Neuron (in vitro differentiated cells): ENCODE data around the gene SLC16A3.

ENCODE experiments used
- H2AFZ ChIP-seq: one replicate; pipeline ENCODE4 v1.6.1; 2013; ENCODE audit warnings: low read depth, mild to moderate bottlenecking, inconsistent platforms, low read length, moderate library complexity
- H3K27me3 ChIP-seq: one replicate; pipeline ENCODE4 v1.6.1; 2013; ENCODE audit warnings: low read length; ENCODE audit not compliant: insufficient read depth
- H3K36me3 ChIP-seq: one replicate; pipeline ENCODE4 v1.6.1; 2013; ENCODE audit warnings: low read length; ENCODE audit not compliant: insufficient read depth
- H3K4me1 ChIP-seq: one replicate; pipeline ENCODE4 v1.6.1; 2013; ENCODE audit warnings: low read length; ENCODE audit not compliant: insufficient read depth
- H3K4me3 ChIP-seq: 2 replicates; pipeline ENCODE4 v1.5.1; 2013; ENCODE audit warnings: mild to moderate bottlenecking, low read length, moderate library complexity
- H3K9me3 ChIP-seq: one replicate; pipeline ENCODE4 v1.6.1; 2013; ENCODE audit warnings: low read length

The SLC16A3 gene

DNA sequence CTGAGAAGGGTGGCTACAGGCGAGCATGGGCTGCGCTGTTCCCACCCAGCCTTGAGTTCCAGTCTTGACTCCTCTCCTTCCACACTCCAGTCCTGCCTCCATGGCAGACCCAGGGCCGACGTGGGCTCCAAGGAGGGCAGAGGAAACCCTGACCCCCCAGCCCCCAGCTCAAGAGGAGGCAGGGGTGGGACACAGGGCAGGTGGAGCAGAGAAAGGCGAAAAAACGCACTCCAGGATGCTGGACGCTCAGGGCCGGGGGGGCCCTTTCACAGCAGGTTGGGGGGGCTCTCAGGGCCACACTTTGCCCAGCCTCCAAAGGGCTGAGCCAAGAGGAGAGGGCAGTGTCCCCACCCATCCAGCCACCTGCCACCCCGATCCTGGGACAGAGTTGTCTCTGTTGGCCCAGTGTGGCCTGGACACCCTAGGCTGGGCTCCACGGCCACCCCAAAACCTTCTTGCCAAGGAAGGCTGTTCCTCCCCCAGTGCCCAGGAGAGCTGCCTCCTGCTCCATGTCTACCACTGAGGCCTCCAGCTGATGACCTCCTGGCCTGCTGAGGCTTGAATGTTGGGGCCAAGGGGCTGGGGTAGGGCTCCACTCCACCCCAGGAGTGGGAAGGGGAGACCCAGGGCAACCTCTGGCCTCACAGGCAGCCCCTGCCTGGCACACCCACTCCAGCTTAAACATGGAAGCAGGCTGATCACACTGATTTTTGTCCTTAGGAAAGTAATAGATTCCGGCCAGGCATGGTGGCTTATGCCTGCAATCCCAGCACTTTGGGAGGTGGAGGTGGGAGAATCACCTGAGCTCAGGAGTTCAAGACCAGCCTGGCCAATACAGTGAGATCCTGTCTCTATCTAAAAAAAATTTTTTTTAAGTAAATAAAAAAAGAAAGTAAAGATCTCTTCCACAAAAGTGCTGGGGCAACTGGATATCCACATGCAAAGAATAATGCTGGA lies 8.8 kb upstream of the SLC16A3 start:
- Histone ChIP-seq H3K4me3 (no peak overlapping the region), H3K9me3 (no peaks in the 10 kb centered on the region), H3K36me3 (no peaks in the 10 kb centered on the region), H2AFZ (no peak overlapping the region), H3K4me1 (no peaks in the 10 kb centered on the region), H3K27me3 (no peaks in the 10 kb centered on the region)

DNA sequence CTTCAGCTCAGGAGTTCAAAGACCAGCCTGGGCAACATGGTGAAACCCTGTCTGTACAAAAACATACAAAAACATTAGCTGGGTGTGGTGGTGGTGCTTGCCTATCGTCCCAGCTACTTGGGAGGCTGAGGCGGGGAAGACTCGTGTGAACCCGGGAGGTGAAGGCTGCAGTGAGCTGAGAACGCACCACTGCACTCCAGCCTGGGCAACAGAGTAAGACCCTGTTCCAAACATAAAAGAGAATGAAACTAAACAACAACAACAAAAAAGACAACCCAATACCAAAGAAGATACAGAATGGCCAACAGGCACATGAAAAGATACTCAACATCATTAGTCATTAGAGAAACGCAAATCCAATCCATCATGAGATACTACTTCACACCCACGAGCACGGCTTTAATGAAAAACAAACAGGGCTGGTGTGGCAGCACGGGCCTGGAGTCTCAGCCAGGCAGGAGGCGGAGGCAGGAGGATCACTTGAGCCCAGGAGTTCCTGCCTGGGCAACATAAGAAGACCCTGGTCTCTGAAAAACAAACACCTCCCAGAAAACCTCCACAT lies 7.4 kb upstream of the SLC16A3 start:
- Histone ChIP-seq H2AFZ (no peak overlapping the region), H3K27me3 (peaks cover 4% of the 10 kb centered on the region), H3K9me3 (no peaks in the 10 kb centered on the region), H3K4me1 (peaks cover 4% of the 10 kb centered on the region), H3K36me3 (no peaks in the 10 kb centered on the region), H3K4me3 (no peak overlapping the region)

DNA sequence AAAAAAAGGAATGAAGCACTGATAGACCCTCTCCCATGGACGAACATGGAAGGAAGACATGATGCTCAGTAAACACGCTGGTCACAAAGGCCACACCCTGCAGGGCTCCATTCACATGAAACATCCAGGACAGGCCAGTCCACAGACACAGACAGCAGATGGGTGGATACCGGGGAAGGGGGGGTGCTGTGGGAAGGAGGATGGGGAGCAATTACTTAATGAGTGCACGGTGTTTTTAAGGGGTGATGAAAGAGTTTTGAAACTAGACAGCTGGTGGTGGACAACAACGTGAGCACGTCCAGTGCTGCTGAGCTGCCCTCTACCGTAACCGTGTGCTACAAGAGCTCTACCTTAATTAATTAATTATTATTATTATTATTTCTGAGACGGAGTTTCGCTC lies 6.0 kb upstream of the SLC16A3 start:
- Histone ChIP-seq H3K27me3 (peaks cover 18% of the 10 kb centered on the region), H2AFZ (no peak overlapping the region), H3K4me1 (peaks cover 7% of the 10 kb centered on the region), H3K4me3 (no peak overlapping the region), H3K9me3 (no peaks in the 10 kb centered on the region), H3K36me3 (no peaks in the 10 kb centered on the region)

DNA sequence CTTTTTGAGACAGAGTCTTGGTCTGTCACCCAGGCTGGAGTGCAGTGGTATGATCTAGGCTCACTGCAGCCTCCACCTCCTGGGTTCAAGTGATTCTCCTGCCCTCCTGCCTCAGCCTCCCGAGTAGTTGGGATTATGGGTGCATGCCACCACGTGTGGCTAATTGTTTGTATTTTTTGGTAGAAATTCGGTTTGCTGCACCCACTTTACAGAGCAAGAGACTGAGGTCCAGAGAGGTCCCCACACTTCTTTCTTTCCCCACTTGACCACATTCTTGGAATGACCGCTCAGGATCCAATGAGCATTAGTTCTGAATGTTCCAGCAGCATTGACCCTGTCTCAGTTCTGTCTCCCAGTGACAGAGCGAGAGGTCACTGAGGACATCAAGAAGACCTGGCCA lies 5.3 kb upstream of the SLC16A3 start:
- H3K27me3 ChIP-seq: peaks cover 25% of the 10 kb centered on the region
- no peak overlapping the region for H3K4me3 ChIP-seq
- no peaks in the 10 kb centered on the region for H3K9me3 ChIP-seq
- peaks cover 7% of the 10 kb centered on the region for H3K4me1 ChIP-seq
- no peak overlapping the region for H2AFZ ChIP-seq
- H3K36me3 ChIP-seq: no peaks in the 10 kb centered on the region

DNA sequence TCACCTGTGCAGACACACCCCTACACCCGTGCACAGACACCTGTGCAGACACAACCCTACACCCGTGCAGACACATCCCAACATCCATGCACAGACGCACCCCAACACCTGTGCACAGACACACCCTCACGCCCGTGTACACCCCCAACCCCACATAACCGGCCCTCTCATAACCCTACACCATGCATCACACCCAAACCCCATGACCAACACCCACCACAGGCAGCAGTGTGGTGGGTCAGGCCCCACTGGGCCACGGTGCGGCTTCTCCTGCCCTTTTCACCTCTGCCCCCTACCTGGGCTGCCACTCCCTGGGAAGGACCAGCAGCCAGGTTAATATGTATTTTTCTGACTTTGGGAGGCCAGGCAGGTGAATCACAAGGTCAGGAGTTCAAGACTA lies 4.2 kb upstream of the SLC16A3 start:
- no peaks in the 10 kb centered on the region for H3K9me3 ChIP-seq
- peaks cover 32% of the 10 kb centered on the region for H3K27me3 ChIP-seq
- no peak overlapping the region for H3K4me3 ChIP-seq
- no peaks in the 10 kb centered on the region for H3K36me3 ChIP-seq
- peaks cover 7% of the 10 kb centered on the region for H3K4me1 ChIP-seq
- H2AFZ ChIP-seq: no peak overlapping the region

DNA sequence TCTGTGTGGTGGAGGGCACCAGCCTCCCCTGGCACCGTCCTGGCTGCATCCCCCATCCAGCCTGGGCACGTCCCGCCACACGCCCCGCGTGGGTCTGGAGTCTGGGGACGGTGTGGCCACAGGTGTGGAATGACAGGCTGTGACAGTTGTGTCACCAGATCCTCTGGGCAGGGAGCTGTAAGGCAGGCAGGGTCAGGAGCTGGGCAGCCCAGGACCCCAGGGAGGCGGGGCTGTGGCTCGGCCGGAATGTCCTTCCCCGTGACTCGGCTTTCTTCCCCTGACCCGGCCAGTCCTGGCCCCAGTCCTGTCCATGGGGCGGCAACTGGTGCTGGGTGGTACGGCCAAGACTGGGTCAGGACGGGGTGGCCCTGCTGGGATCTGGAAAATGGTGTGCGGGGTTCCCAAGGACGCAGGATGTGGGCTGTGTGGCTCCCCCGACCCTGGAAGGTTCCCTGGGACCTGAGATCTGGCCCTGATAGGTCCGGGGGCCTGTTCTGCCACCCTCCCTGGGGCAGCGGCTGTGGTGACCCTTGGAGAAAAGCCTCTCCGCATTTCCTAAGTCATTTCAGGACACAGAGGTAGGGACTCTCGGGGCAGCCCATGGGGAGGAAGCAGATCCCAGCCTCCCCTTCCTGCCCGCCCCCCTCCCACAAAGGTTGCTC lies 3.3 kb upstream of the SLC16A3 start:
- Histone ChIP-seq H3K36me3 (no peaks in the 10 kb centered on the region), H3K4me3 (no peak overlapping the region), H3K9me3 (no peaks in the 10 kb centered on the region), H3K4me1 (peaks cover 7% of the 10 kb centered on the region), H3K27me3 (peaks cover 39% of the 10 kb centered on the region), H2AFZ (no peak overlapping the region)

DNA sequence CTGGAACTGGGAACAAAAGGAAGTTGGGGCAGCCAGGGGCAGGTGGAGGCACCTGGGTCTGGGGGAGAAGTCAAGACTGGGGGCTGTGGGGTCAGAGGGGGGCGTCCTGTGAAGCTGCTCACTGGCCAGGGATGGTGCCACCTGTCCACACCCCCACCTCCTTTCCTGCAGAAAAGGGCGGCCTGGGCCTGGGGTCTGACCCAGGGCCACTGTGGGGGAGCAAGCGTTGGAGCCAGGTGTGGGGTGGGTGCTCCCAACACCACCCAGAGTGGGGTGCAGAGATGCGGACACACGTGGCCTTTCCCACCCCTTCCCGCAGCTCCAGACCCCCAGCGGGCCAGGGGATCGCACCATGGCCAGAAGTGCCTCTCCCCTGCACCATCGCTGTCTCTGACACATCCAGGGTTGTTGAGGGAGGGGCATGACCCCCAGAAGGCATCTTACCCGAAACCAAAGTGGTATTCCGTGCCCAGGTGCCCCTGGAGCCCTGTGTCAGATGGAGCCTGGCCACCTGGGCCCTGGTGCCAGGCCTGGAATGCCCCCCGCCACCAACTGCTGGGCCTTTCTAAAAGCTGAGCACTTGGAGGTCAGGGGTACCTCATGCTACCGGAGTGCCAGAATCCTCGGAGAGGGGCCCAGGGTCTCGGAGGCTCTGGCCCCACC lies 2.6 kb upstream of the SLC16A3 start:
- Histone ChIP-seq H3K36me3 (no peaks in the 10 kb centered on the region), H3K27me3 (peaks cover 42% of the 10 kb centered on the region), H2AFZ (no peak overlapping the region), H3K4me3 (no peak overlapping the region), H3K4me1 (peaks cover 9% of the 10 kb centered on the region), H3K9me3 (no peaks in the 10 kb centered on the region)

DNA sequence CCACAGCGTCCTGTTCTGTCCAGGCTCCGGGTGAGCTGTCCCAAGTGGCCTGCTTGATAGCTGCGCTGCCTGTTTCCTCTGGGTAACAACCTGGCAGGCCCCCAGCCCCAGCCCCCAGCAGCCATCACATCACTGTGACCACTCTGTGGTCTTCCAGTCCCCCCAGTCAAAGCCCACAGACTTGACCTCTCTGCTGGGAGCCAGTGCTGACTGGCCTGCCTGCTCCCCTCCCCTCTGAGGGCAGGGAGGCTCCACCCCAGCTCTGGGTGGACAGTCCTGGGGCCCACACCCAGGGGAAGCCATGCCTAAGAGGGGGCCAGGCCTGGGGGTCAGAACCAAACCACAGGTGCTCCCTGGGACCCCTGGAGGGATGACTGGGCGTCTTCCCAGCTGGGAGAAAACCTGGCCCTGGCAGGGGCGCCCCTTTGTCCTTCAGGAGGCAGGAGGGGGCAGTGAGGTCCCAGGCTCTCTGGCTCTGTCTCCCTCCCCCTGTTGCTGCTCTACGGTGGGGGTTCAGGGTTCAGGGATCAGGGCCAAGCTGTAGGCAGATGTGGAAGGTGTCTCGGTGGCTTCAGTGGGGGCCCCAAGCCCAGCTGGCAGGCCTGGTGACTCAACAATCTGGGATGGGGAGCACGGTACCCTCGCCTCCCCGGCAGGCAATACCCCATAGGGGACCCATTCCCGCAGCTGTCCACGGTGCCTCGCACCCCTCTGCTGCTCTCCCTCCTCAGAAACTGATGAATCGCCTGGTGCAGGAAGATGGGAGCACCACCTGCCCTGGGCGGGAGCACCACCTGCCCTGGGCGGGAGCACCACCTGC lies 1.8 kb upstream of the SLC16A3 start:
- no peak overlapping the region for H2AFZ ChIP-seq
- peaks cover 42% of the 10 kb centered on the region for H3K27me3 ChIP-seq
- no peak overlapping the region for H3K4me3 ChIP-seq
- H3K4me1 ChIP-seq: peaks cover 14% of the 10 kb centered on the region
- no peaks in the 10 kb centered on the region for H3K36me3 ChIP-seq
- H3K9me3 ChIP-seq: no peaks in the 10 kb centered on the region

DNA sequence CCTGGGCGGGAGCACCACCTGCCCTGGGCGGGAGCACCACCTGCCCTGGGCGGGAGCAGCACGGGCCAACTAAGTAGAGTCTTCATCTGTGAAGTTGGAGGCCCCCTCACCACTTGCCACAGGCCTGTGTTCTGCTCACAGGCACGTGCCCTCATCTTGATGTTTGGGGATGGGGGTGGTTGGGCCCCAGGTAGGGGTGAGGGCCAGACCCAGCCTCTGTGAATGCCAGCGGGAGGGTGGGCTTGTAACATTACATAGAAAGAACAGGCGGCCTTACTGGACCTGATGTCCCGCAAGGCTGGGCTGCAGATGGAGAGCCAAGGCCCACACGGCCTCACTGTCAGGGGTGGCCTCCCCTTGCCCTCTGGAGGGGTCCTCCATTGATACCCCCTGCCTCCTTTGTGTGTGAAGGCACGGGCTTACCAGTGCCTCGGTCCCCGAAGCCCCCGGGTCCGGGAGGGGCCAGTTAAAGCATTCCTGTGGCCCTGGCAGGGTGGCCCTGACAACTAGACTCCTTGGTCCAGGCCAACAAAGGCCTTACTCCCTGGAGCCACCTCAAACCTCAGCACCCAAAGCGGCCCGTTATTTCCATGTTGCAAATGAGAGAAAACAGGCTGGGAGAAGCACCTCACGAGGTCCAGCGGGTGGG lies 1.1 kb upstream of the SLC16A3 start:
- Histone ChIP-seq H3K36me3 (no peaks in the 10 kb centered on the region), H3K27me3 (peaks cover 42% of the 10 kb centered on the region), H3K9me3 (no peaks in the 10 kb centered on the region), H2AFZ (no peak overlapping the region), H3K4me1 (peaks cover 14% of the 10 kb centered on the region), H3K4me3 (no peak overlapping the region)

DNA sequence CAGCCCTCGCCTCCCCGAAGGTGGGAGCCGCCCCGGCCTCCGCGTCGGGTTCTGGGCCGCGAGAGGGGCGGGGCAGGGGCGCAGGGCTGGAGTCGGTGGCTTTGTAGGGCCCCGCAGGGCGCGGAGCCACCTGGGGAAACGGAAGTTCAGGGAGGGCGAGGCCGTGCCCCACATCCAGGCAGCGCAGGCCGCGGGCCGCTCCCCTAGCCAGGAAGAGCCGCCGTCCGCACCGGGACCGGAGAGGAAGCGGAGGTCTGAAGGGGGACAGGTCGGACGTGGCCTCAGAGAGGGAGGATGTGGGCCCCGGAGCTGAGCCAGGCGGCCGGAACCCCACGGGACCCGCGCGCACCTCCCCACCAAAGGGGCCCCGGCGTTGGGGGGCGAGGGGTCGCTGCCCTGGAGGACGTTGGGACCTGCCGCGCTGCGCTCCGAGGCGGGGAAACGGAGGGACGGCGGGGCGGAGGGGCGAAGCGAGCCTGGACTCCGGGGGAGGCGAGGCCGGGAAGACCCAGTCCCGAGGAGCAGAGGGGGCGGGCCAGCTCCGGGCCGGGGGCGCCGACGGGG lies 482 bp upstream of the SLC16A3 start:
- peaks cover 42% of the 10 kb centered on the region for H3K27me3 ChIP-seq

DNA sequence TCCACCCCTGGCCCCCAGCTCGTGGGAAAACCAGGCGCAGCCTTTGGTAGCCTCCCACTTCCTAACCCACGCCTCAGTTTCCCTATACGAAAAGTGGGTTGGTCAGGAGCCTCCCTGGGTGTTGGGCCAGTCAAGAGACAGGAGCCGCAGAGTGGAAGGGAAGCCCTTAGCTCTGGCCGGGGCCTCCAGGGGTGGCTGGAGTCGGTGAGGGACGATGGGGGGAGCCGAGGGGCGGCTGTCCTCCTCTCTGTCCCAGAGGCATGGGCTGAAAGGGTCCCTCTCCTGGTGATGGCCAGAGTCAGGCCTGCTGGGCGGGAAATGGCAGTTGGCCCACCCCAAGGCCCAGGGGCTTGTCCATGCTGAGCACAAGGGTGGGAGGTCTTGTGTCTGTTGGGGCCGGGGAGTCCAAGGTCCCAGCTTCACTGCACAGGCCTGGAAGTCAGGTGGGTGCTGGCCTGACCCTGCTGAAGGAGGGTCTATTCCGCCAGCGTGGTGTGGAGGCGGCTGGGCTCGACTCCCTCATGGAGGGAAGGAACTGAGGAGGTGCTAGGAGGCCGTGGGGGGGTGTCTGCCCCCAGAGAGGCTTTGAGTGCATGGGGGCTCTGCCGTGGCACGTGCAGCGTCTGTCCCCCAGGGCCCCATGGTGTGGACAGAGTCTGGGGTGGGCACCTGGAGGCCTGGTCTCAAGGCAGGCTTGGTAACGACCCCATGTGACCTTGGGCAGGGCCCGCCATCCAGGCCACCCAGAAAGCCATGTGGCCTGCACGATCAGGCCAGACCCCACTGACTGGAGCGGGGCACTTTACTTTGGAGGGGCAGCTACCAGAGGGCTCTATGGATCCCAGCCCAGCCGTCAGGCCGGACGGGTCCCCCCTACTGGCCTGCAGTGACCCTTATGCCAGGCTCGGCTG lies 1.1 kb downstream of the SLC16A3 start:
- Histone ChIP-seq H3K9me3 (no peaks in the 10 kb centered on the region), H3K4me1 (peaks cover 22% of the 10 kb centered on the region), H3K4me3 (no peak overlapping the region), H3K36me3 (no peaks in the 10 kb centered on the region), H2AFZ (no peak overlapping the region), H3K27me3 (peaks cover 42% of the 10 kb centered on the region)

More for the DNA sequence above, 482 bp upstream of the SLC16A3 start:
- Histone ChIP-seq H3K36me3 (no peaks in the 10 kb centered on the region), H3K9me3 (no peaks in the 10 kb centered on the region), H2AFZ (no peak overlapping the region), H3K4me1 (peaks cover 14% of the 10 kb centered on the region), H3K4me3 (no peak overlapping the region)
